ENCODE results near the gene CFAP157. TPM values are rescaled to one million over a fixed set of nuclear protein-coding genes. Genes with fewer than 3 reads are reported as not detected.
A peak's percentile ranks its signal among the peaks of the same experiment; 100 is the strongest.

The CFAP157 gene
- total RNA-seq (1 to 10 TPM in 1 of 2 donors, under 1 TPM in 1; 0.35 to 7.6 TPM), polyA plus RNA-seq (ENCODE audit: insufficient read length in 6 of 6) (10 to 100 TPM in 3 of 6 donors, 1 to 10 TPM in 3; 3.3 to 12.6 (median 9.8) TPM)
- long read RNA-seq, donor 1, partial matches to known transcripts = 10 of 28 reads
- long read RNA-seq, donor 1, other reads (novel, unspliced or antisense) = 18 of 28 reads
- long read RNA-seq, donor 2, partial matches to known transcripts = 6 of 19 reads
- long read RNA-seq, donor 2, other reads (novel, unspliced or antisense) = 13 of 19 reads
- long read RNA-seq, donor 3, partial matches to known transcripts = 15 of 27 reads
- long read RNA-seq, donor 3, other reads (novel, unspliced or antisense) = 12 of 27 reads
- long read RNA-seq, donor 4 = 0 reads
- long read RNA-seq, donor 5, partial matches to known transcripts = 8 of 9 reads
- long read RNA-seq, donor 5, other reads (novel, unspliced or antisense) = 0 of 9 reads
- long read RNA-seq, donor 6 = 0 reads
- long read RNA-seq, donor 7 = 0 reads
- long read RNA-seq, donor 8, partial matches to known transcripts = 6 of 22 reads
- long read RNA-seq, donor 8, other reads (novel, unspliced or antisense) = 16 of 22 reads
- long read RNA-seq, donor 9 = 0 reads
- long read RNA-seq, donor 10, partial matches to known transcripts = 7 of 9 reads
- long read RNA-seq, donor 10, other reads (novel, unspliced or antisense) = 2 of 9 reads
- long read RNA-seq, donor 11, partial matches to known transcripts = 17 of 34 reads
- long read RNA-seq, donor 11, other reads (novel, unspliced or antisense) = 16 of 34 reads
- long read RNA-seq, donor 12 = 0 reads

- Histone ChIP-seq H3K9me3 (no peaks in the 10 kb centered on the region), H3K27ac (no peak within 1 kb of the TSS), H3K27me3 (no peaks in the 10 kb centered on the region), H3K4me1 (no peaks in the 10 kb centered on the region), H3K36me3 (no peaks in the 10 kb centered on the region), H3K4me3 (no peak within 1 kb of the TSS)
- DNase-seq (no peak), ATAC-seq (peak; percentile 72)
- TF ChIP-seq CTCF (IDR thresholded peaks at IDR 0.05) = no peak
- intact Hi-C loops (cut with DNase I) = no loop called here
Measured at GRCh38 chr9:127706836-127707241, at the start of gene CFAP157. Gene CFAP157 (plus strand): TSS chr9:127706988. CDS start chr9:127707032, 44 bp downstream.

GRCh38 chr9:127658428-127658827 lies 48.4 kb upstream of the CFAP157 start:
- no peaks in the 10 kb centered on the region for H3K4me1 ChIP-seq
- no peak for TF ChIP-seq CTCF (IDR thresholded peaks at IDR 0.05)
- H3K36me3 ChIP-seq = peaks cover 0 to 38% of the 10 kb centered on the region in 2 donors
- DNase-seq (no peak), ATAC-seq (no peak)
- intact Hi-C loops (cut with DNase I) = no loop called here
- H3K4me3 ChIP-seq = no peak overlapping the region
- H3K27me3 ChIP-seq = no peaks in the 10 kb centered on the region
- no peaks in the 10 kb centered on the region for H3K9me3 ChIP-seq
- no peak overlapping the region for H3K27ac ChIP-seq

GRCh38 chr9:127660886-127661741 lies 45.7 kb upstream of the CFAP157 start:
- Histone ChIP-seq H3K9me3 (no peaks in the 10 kb centered on the region), H3K27ac (no peak overlapping the region), H3K27me3 (no peaks in the 10 kb centered on the region), H3K36me3 (peaks cover 0 to 49% of the 10 kb centered on the region in 2 donors), H3K4me1 (no peaks in the 10 kb centered on the region), H3K4me3 (no peak overlapping the region)
- DNase-seq (no peak), ATAC-seq (no peak)
- intact Hi-C loops (cut with DNase I) = no loop called here
- TF ChIP-seq CTCF (IDR thresholded peaks at IDR 0.05) = no peak

GRCh38 chr9:127662617-127663016 lies 44.2 kb upstream of the CFAP157 start:
- Histone ChIP-seq H3K9me3 (no peaks in the 10 kb centered on the region), H3K4me3 (no peak overlapping the region), H3K36me3 (peaks cover 0 to 53% of the 10 kb centered on the region in 2 donors), H3K27ac (no peak overlapping the region), H3K27me3 (no peaks in the 10 kb centered on the region), H3K4me1 (no peaks in the 10 kb centered on the region)
- intact Hi-C loops (cut with DNase I) = no loop called here
- ATAC-seq = no peak
- DNase-seq = no peak
- TF ChIP-seq CTCF (IDR thresholded peaks at IDR 0.05) = no peak

Data from left lung (tissue), 14 donors.